Left lung (tissue), 10 donors: ENCODE measurements around the gene PRDX5. TPM values are rescaled to one million over a fixed set of nuclear protein-coding genes. Genes with fewer than 3 reads are reported as not detected.

Source experiments
- ATAC-seq: fragments of 200-7000 bp; cut with Tn5 transposase; one replicate; pipeline ENCODE4 v1.9.1; 2020; ENCODE audit warnings: moderate library complexity
- DNase-seq, 4 donors: peaks; one replicate each; pipeline ENCODE4 v3.0.0-alpha.2; 2013 to 2020
- H3K27ac ChIP-seq, 2 donors: fragments of 200-600 bp; sonication (generic) in 1 of 2; one replicate each; pipeline versions ENCODE4 v1.5.0 to v1.8.0; 2020 to 2021
- H3K27me3 ChIP-seq, 2 donors: fragments of 200-600 bp; sonication (generic) in 1 of 2; one replicate each; pipeline versions ENCODE4 v1.5.0 to v1.8.0; 2020 to 2021
- H3K36me3 ChIP-seq, 2 donors: fragments of 200-600 bp; sonication (generic) in 1 of 2; one replicate each; pipeline versions ENCODE4 v1.5.0 to v1.8.0; 2020 to 2021
- H3K4me1 ChIP-seq, 2 donors: fragments of 200-600 bp; one replicate each; pipeline ENCODE4 v1.8.0; 2021
- H3K4me3 ChIP-seq, 2 donors: fragments of 200-600 bp; sonication (generic) in 1 of 2; one replicate each; pipeline versions ENCODE4 v1.5.0 to v1.8.0; 2020 to 2021; ENCODE audit warnings: mild to moderate bottlenecking in 1 of 2
- H3K9me3 ChIP-seq, 2 donors: fragments of 200-600 bp; sonication (generic) in 1 of 2; one replicate each; pipeline versions ENCODE4 v1.5.0 to v1.8.0; 2020 to 2021
- intact Hi-C, 2 donors: fragments of 100-400 bp; cut with DNase I; formaldehyde crosslinking; loops; one replicate each; pipeline versions ENCODE4 v1.11.2 to v1.14.2; 2022
- polyA plus RNA-seq, 6 donors: library from polyadenylated mRNA; unstranded; fragments of 120-200 nt; gene quantifications; one replicate each; pipeline ENCODE4 v1.2.1, GENCODE V29; 2013; ENCODE audit not compliant: insufficient read length in 6 of 6
- total RNA-seq, 2 donors: library from RNA; stranded (reverse); fragmentation: NEBNext Ultra II Directional; extraction: Animal tissue kit (Norgen Biotek cat#: 25700); gene quantifications; one replicate each; pipeline ENCODE4 v1.2.1, GENCODE V29; 2021
- TF ChIP-seq, protein P1 (sequence below), 2 donors: fragments of 200-600 bp; sonication (generic) in 1 of 2; IDR thresholded peaks; one replicate each; pipeline versions ENCODE4 v1.5.0 to v1.8.0; 2021; ENCODE audit warnings: antibody characterized with exemption in 2 of 2
- donor health status: DM: no; HTN: yes; CAD: no.
- donor health status: DM: no; HTN: no; CAD: no.

The PRDX5 gene
- total and polyA plus RNA-seq, 8 donors = 150 to 209 (median 177) TPM

DNA sequence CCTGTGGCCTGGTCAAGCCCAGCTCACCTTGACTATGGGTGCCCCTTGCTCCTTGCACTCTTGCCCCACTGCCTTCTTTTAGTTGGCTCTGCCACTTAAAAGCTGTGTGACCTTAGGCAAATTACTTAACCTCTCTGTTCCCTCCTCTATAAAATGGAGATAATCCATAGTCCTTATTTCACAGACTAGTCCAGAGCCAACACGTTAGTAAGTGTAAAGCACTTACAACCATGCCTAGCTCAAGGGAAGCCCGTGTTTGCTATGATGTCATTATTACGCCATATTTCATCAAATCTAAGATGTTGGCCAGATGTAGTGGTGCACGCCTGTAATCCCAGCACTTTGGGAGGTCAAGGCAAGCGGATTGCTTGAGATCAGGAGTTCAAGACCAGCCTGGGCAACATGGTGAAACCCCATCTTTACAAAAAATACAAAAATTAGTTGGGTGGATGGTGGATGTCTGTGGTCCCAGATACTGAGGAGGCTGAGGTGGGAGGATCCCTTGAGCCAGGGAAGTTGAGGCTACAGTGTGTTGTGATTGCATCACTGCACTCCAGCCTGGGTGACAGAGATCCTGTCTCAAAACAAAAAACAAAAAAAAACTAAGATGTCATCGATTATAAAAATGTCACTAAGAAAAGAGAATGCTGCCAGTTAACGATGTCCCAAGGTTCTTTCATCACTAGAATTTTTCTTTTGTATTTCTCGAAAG, 19.8 kb downstream of the PRDX5 start:
- DNase-seq = no peak

DNA sequence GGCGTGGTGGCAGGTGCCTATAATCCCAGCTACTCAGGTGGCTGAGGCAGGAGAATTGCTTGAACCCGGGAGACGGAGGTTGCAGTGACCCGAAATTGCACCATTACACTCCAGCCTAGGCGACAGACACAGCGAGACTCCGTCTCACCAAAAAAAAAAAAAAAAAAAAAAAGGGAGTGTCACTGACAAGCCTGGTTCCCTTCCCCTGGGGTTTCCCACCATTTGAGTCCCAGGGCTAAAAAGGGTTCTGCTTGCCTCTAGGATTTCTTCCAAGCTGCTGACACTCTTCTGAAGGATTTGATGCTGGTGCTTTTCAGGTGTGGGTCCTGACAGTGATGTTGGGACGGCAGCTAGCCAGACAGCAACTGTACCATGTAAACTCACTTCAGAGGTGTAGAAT, 20.8 kb downstream of the PRDX5 start:
- intact Hi-C loops = no loop called here
- H3K4me1 ChIP-seq = peaks cover 8 to 56% of the 10 kb centered on the region in 2 donors
- ATAC-seq (no peak), DNase-seq (no peak)
- H3K27me3 ChIP-seq = no peaks in the 10 kb centered on the region
- no peaks in the 10 kb centered on the region for H3K9me3 ChIP-seq
- no peak overlapping the region for H3K4me3 ChIP-seq
- peak overlapping the region in 1 of 2 donors; percentile 86 for H3K27ac ChIP-seq
- TF ChIP-seq, protein P1, sequence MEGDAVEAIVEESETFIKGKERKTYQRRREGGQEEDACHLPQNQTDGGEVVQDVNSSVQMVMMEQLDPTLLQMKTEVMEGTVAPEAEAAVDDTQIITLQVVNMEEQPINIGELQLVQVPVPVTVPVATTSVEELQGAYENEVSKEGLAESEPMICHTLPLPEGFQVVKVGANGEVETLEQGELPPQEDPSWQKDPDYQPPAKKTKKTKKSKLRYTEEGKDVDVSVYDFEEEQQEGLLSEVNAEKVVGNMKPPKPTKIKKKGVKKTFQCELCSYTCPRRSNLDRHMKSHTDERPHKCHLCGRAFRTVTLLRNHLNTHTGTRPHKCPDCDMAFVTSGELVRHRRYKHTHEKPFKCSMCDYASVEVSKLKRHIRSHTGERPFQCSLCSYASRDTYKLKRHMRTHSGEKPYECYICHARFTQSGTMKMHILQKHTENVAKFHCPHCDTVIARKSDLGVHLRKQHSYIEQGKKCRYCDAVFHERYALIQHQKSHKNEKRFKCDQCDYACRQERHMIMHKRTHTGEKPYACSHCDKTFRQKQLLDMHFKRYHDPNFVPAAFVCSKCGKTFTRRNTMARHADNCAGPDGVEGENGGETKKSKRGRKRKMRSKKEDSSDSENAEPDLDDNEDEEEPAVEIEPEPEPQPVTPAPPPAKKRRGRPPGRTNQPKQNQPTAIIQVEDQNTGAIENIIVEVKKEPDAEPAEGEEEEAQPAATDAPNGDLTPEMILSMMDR (IDR thresholded peaks at IDR 0.05) = no peak
- H3K36me3 ChIP-seq = peaks cover 0 to 7% of the 10 kb centered on the region in 2 donors

More for the DNA sequence above, 19.8 kb downstream of the PRDX5 start:
- peaks cover 8 to 53% of the 10 kb centered on the region in 2 donors for H3K4me1 ChIP-seq
- no peaks in the 10 kb centered on the region for H3K9me3 ChIP-seq
- no peaks in the 10 kb centered on the region for H3K27me3 ChIP-seq
- H3K4me3 ChIP-seq = no peak overlapping the region
- H3K27ac ChIP-seq = peak overlapping the region in 1 of 2 donors; percentile 86
- no peaks in the 10 kb centered on the region for H3K36me3 ChIP-seq
- TF ChIP-seq, protein P1 (IDR thresholded peaks at IDR 0.05) = no peak
- ATAC-seq = no peak
- intact Hi-C loops = no loop called here

DNA sequence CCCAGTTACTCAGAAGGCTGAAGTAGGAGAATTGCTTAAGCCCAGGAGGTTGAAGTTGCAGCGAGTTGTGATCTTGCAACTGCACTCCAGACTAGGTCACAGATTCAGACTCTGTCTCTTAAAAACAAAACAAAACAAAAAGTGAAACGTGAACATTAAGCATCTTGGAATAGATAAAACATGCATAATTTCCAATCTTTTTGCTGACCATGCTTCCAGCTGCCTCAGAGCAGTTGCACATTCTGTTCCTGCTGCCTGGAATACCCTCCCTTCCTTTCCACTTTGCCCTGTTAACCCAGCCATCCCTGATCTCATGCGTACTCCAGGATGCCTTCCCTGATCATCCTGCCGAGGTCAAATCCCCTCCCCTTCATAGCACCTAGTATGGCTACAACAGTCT, 21.4 kb downstream of the PRDX5 start:
- Histone ChIP-seq H3K9me3 (no peaks in the 10 kb centered on the region), H3K27ac (peak overlapping the region in 1 of 2 donors; percentile 86), H3K4me1 (peaks cover 8 to 56% of the 10 kb centered on the region in 2 donors), H3K4me3 (no peak overlapping the region), H3K36me3 (peaks cover 0 to 13% of the 10 kb centered on the region in 2 donors), H3K27me3 (no peaks in the 10 kb centered on the region)
- TF ChIP-seq, protein P1 (IDR thresholded peaks at IDR 0.05) = no peak
- ATAC-seq (no peak), DNase-seq (no peak)
- intact Hi-C loops = no loop called here

DNA sequence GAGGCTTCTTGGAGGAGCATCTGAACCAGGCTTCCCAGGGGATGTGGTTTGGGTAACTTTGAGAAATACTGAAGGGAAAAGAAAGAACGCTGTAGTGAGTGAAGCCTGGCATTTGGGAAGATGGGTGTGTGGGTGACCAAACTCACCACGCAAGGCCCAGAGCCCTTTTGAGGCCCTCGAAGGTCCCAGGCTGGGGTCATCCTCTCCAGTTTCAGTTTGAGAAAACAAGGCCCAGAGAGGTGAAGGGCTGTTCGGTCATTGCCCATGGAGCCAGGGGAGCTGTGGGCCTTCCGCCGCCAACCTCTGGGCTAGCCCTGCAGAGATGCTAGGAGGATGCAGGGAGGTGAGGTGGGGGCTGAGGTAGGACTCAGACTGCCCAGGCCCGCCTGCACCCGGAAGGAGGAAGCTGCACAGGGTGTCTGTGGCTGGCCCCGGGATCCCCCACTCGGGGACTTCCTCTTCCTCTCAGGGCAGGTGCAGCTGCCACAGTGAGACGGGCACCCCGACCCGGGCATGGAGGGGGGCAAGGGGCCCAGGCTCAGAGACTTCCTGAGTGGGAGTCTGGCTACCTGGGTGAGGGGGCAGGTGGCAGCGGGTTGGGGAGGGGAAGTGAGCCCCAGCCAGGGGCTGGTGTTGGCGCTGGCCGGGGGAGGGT, 22.0 kb downstream of the PRDX5 start, which contains the start of gene CCDC88B:
Gene CCDC88B (plus strand): TSS at position 451 of the 655 bp plus-strand sequence. CDS start 63 bp downstream, at position 514.
- H3K36me3 ChIP-seq = peaks cover 0 to 19% of the 10 kb centered on the region in 2 donors
- peak within 1 kb of the TSS in 1 of 2 donors; percentile 86 for H3K27ac ChIP-seq
- H3K4me1 ChIP-seq = peaks cover 3 to 51% of the 10 kb centered on the region in 2 donors
- DNase-seq (peak in 2 of 4 donors; percentile 85 to 96), ATAC-seq (peak; percentile 8)
- TF ChIP-seq, protein P1 (IDR thresholded peaks at IDR 0.05) = no peak
- intact Hi-C loops = no loop called here
- H3K9me3 ChIP-seq = no peaks in the 10 kb centered on the region
- H3K4me3 ChIP-seq = peak within 1 kb of the TSS in 1 of 2 donors; percentile 49
- no peaks in the 10 kb centered on the region for H3K27me3 ChIP-seq
